GM21447 (cell line): ENCODE measurements around the gene PCNT.

ENCODE experiments used
- ATAC-seq: cut with Tn5 transposase; IDR thresholded peaks from one replicate; pipeline ENCODE4 v1.9.1; 2021; ENCODE audit not compliant: unreplicated experiment

The PCNT gene

DNA sequence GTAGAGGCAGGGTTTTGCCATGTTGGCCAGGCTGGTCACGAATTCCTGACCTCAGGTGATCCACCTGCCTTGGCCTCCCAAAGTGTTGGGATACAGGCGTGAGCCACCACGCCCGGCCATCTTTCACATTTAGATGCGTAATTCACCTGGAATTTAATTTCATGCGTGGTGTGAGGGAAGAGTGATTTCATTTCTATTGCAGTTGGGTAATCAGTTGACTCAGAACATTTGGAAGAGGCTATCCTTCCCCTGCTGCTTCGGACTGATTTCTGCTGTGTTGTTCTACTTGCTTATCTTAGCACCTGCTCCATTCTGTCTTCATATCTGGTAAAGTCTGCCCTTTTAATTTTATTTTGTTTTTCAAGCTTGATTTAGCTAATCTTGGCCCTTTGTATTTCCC is 153.8 kb downstream of the PCNT start:
- no peak for ATAC-seq

DNA sequence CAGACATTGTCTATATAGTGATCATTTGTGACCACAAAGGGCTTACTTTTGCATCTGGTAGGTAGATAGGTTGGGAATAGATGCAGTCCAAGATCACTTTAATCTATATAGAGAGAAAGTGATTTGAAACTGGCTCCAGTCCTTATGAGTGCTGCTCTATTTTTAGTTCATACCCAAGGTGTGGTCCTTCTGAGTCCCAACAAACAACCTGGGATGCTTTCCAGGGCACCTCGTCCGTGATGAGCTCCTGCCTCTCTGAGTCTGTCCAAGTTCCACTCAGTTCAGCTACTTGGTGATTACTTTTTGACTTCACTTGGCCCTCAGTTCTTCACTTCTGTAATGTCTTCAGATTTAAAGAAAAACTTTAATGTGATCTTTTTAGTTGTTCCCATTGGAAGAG is 155.0 kb downstream of the PCNT start:
- no peak for ATAC-seq

DNA sequence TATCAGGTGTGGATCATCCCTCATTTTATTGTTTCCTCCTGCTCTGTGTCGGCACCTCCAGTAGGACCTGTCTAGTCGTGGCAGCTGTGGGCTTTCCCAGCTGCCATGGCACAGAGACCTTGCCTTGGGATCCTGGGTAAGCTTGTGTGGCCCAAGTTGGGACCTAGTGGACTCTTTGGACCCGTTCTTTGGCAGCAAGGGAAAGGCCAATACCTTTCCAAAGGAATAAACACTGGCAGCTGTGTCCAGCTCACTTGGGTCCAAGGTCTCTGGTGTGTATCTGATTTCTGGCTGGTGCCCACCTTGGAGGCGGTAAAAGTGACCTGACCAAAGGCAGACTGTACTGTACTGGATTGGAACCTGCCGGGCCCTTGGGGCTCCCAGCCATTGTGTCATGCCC is 156.5 kb downstream of the PCNT start:
- ATAC-seq: no peak

DNA sequence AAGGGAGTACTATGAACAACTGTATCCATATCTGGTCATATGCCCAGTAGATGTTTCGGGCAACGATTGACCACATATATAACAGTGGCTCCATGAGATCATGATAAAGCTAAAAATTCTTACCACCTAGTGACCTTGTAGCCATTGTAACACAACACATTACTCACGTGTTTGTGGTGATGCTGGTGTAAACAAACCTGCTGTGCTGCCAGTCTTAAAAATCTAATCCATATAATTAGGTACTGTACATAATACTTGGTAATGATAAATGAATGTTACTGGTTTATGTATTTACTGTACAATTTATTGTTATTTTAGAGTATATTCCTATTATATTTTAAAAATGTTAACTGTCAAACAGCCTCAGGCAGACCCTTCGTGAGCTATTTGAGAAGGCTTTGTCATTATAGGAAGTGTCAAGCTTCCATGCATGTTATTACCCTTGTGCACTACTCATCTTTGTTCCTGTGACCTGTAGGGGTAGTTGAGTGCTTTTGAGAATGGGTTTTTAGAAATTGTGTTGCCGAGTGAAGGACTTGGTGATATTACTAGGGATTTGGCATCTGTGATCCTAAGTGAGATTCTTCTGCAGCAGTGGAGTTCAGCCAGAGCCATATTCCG is 158.4 kb downstream of the PCNT start:
- ATAC-seq: no peak

DNA sequence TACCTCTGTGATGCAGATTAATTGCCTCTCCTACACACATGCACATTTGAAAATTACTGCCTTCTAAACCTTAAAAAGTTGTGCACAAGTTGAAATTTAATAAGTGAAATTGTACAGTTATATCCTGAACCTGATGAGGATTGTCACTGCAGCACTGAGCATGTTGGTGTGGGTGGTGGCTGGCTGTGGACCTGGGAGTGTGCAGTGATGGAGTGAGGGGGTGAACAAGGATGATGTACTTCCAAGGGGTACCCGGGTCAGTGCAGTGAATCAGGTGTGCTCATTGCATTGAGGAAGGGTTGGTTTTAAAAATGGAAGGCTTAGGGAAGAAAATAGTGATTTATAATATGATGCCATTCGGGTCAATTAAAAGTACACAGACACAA is 158.9 kb downstream of the PCNT start:
- ATAC-seq: no peak

DNA sequence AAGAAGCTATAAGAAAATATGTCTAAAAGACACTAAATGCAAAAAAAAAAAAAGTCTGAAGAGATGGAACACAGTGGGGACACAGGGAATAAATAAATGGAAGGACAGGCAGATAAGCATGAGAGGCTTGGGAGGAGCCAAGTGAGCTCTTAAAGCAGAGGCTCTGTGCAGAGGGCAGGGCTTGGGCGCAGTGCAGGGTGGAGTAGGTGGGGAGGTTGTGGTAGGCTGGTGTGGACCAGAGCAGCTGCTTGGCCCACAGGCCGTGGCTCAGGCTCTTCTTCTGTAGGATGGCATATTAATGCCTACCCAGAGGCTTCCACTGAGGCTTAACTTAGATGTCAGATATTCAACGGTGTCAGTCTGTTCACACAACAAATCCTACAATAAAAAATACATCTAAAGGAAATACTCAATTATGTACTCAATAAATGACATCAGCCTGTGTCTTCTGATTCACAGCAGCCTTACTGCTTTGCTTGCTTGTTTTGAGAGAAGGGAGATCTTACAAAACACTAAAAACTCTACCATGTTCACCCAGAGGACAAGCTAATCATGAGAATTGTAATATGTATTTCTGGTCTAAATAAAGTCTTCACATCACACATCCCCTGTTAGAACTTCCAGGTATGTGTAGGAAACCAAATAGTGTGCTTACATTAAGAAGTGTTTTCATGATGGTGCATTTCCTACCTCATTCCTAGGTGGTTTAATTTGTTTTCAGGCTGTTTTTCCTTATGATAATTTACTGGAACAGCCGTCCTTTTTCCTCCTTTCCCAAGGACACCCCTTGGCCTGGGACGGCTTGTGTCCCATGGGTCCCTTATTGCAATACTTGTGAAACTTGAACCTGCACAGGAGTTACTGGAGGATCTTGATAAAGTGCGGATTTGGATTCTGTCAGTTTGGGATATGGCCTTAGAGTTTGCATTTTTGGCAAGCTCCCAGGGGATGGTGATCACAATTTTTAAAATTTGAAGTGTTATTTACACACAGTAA is 159.6 kb downstream of the PCNT start:
- no peak for ATAC-seq

DNA sequence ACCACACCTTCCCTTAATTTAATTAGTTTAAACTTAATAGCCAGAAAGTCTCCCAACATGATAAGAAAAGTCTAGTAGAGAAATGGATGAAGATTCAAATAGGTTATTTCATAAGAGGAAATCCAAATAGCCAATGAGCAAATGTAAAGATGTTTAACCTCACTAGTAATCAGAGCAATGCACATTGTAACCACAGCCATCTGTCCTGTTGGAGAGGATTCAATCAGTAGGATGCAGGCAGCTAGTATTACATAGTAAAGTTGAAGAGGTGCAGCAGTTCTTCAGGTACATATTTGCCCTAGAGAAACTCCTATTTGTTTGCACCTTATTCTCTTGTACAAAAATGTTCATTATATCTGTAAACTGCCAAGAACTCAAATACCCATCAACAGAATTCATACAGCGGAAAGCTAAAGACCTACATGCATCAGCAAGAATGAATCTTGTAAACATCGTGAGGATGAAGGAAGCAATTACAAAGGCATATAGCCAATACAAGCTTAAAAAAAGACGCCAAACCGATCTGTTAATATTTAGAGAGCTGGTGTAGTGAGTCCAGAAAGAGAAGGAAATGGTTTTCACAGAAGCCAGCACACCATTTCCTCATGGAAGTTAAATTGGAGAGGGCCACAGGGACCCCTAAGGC is 162.6 kb downstream of the PCNT start:
- no peak for ATAC-seq

DNA sequence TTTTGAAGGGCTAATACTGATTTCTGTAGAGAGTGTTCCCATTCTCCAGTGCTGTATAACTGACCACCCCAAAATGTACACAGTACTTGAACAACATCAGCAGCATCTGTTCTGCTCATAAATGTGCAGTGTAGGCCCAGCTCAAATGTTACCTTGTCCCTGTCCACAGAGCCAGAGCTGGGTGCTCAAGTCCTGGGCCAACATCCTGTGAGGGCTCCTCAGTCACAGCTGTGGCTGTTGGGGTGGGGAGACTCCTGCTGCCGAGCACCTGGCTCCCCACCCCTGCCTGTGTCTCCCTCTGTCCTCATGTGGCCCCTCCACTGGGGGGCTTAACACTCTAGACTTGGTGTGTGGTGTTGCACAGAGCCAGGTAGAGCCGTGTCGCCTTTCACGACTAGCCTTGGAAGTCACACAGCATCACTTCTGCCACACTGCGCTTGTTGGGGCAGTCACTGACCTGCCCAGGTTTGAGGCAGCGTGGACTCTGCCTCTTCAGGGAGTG is 165.3 kb downstream of the PCNT start:
- ATAC-seq: no peak

DNA sequence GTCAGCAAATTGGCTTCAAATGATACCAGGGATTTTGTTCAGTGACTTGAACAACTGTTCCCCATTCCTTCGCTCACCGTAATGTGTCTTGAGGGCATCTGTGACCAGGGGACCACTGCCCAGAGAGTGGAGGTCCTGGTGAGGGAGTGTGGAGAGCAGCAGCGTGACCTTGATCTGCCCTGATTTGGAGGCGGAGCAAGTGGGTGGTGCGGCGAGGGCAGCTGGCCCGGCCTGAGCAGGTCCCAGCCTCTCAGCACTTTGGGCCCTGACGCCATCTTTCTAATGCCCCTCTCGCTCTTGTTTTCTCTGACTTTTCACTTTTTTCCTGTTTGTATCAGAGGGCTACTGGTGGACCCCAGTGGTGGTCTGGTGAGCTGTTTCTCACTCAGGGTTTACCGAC is 165.8 kb downstream of the PCNT start:
- ATAC-seq: no peak

DNA sequence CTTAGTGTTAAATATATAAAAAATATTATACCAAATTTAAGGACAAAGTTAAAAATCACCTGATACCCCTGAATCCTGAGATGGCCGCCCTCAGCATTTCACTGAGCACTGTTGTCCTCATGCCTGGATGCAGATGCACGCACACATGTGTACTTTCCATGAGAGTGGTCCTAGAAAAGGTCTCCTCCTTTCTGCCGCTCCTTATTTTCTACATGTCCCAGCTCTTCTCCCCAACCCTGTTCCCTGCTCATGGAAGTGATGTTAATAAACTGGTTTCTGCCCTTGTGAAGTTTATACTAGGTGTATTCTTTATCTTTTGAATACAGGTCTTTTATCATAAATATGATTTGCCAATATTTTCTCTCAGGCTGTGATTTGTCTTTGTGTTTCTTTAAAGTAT is 167.6 kb downstream of the PCNT start:
- no peak for ATAC-seq

DNA sequence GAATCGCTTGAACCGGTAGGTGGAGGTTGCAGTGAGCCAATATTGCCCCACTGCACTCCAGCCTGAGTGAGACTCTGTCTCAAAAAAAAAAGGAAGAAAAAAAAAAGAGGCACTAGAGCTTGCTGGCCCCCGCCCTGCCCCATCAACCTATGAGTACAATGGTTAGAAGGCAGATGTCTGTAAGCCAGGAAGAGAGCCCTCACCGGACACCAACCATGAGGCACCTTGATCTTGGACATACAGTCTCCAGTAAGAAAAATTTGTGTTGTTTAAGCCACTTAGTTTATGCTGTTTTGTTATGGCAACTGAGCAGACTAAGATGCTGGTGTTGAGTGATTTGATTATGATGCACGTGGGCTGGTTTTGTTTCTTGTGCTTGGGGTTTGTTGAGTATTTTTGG is 168.9 kb downstream of the PCNT start:
- ATAC-seq: no peak

DNA sequence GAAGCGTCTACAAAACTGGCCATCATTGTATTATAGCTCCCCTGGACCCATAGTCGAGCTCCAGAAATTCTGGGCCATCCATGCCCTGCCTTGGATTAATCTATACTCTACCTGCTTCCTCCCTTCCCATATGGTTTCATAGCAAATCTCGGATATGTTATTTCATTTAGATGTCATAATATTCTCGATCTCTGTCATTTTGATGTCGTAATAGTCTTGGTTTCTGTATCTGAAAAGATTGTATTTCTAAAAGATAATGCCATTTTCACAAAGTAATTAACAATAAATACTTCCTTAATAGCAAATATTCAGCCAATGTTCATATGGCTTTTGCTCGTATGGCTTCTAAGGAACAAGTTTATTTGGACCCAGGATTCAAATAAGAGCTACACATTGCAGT is 169.9 kb downstream of the PCNT start:
- ATAC-seq: no peak
